CD4-positive, CD25-positive, alpha-beta regulatory T cell (primary cell): ENCODE results near the gene SRGAP2C. TPM values are rescaled to one million over a fixed set of nuclear protein-coding genes. Genes with fewer than 3 reads are reported as not detected.
"Not testable (repeated sequence)": the region's sequence is repeated elsewhere in the genome, so short reads cannot be mapped to it uniquely, and the experiment has no call there.

ENCODE experiments used
- ATAC-seq, 2 donors: fragments of 150-1000 bp; cut with Tn5 transposase; one replicate each; pipeline ENCODE4 v1.10.0; 2021; ENCODE audit warnings: low read depth in 2 of 2, moderate number of reproducible peaks in 2 of 2, moderate library complexity in 1 of 2
- DNase-seq, 3 donors: peaks; one replicate each; pipeline versions ENCODE4 v3.0.0 to v3.0.0-alpha.2; 2012 to 2022; ENCODE audit warnings: mixed read lengths in 1 of 3
- H3K27ac ChIP-seq: one replicate; pipeline ENCODE4 v1.7.0; 2013; ENCODE audit warnings: mild to moderate bottlenecking, low read length; ENCODE audit not compliant: insufficient read depth, poor library complexity, severe bottlenecking
- H3K27me3 ChIP-seq: one replicate; pipeline ENCODE4 v1.7.0; 2013; ENCODE audit warnings: low read length; ENCODE audit not compliant: control insufficient read depth, insufficient read depth
- H3K36me3 ChIP-seq: one replicate; pipeline ENCODE4 v1.7.0; 2013; ENCODE audit warnings: mild to moderate bottlenecking, low read length, moderate library complexity; ENCODE audit not compliant: control insufficient read depth, insufficient read depth
- H3K4me1 ChIP-seq: 2 replicates; pipeline ENCODE4 v1.7.0; 2013; ENCODE audit warnings: mild to moderate bottlenecking, low read length; ENCODE audit not compliant: insufficient read depth, control insufficient read depth, poor library complexity, severe bottlenecking
- H3K4me3 ChIP-seq: one replicate; pipeline ENCODE4 v1.7.0; 2013; ENCODE audit warnings: low read depth, mild to moderate bottlenecking, low read length, moderate library complexity
- H3K9me3 ChIP-seq, 2 experiments: 1 replicate in 1 of 2; 2 replicates in 1 of 2; pipeline ENCODE4 v1.7.0; 2013; ENCODE audit warnings: low read length in 2 of 2, mild to moderate bottlenecking in 1 of 2, moderate library complexity in 1 of 2; ENCODE audit not compliant: control insufficient read depth in 2 of 2
- H3K27ac Mint-ChIP-seq, 3 donors: one replicate each; pipeline ENCODE4 v1.8.0; 2020 to 2022; ENCODE audit warnings: mild to moderate bottlenecking in 3 of 3, mixed read lengths in 3 of 3, moderate library complexity in 2 of 3
- H3K27me3 Mint-ChIP-seq: one replicate; pipeline ENCODE4 v1.8.0; 2022; ENCODE audit warnings: mild to moderate bottlenecking, mixed read lengths
- H3K36me3 Mint-ChIP-seq: one replicate; pipeline ENCODE4 v1.8.0; 2020; ENCODE audit warnings: mixed read lengths
- H3K4me1 Mint-ChIP-seq, 4 donors: one replicate each; pipeline ENCODE4 v1.8.0; 2020 to 2022; ENCODE audit warnings: mixed read lengths in 4 of 4, mild to moderate bottlenecking in 1 of 4
- H3K4me3 Mint-ChIP-seq, 4 donors: one replicate each; pipeline ENCODE4 v1.8.0; 2020 to 2022; ENCODE audit warnings: mild to moderate bottlenecking in 4 of 4, mixed read lengths in 4 of 4, moderate library complexity in 3 of 4
- H3K9me3 Mint-ChIP-seq, 7 donors: one replicate each; pipeline ENCODE4 v1.8.0; 2020 to 2022; ENCODE audit warnings: mixed read lengths in 7 of 7, mild to moderate bottlenecking in 3 of 7, moderate library complexity in 2 of 7
- polyA plus RNA-seq, 4 donors: library from polyadenylated mRNA; unstranded; fragments of 300-500 nt; fragmentation: Illumina TruSeq; gene quantifications; one replicate each; pipeline ENCODE4 v1.2.3, GENCODE V29; 2021
- total RNA-seq: library from RNA; stranded (reverse); gene quantifications from one replicate; pipeline ENCODE4 v1.2.3, GENCODE V29; 2022

SRGAP2C gene
- 31.7 TPM for total RNA-seq
- polyA plus RNA-seq: 1 to 10 TPM; 2.5 to 4.5 (median 3.7) TPM

DNA sequence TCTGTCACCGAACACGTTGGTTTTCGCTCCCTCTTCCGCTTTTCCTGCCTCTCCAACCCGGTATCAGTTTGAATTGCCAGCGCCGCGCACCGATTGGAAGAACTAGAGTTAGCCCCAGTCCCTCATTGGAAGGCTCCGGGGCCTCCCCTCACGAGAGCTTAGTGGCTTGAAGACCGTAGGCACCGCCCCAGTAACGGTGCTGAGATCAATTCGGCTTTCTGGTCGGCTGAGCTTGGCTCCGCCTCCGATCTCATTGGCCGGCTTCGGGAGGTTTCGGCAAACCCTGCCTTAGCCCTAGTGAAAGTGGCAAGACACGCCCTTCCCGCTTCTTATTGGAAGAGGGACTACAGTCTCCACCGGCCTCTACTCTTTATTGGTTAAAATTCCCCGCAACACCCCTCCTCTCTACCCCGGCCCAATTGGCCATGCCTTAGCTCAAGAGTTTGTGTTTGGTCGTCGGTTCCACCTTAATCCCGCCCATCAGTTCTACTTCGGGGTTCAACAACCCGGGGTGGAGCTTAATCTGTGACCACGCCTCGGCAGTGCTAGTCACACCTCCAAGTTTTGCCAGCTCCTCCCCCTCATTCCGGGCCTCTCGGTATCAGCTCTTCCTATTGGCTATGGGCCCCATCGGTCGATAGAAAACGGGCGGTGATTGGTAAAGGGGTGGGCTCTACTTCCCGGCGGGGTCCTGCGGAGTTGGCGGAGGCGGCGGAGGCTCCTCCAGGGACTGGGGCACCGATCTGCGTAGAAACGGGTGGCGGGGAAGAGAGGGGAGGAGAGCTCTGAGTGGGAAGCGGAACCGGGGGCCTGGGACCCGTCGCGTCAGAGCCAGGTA is at the start of gene SRGAP2C, which contains the start of gene FAM72B:
Gene SRGAP2C (plus strand): TSS at position 686 of the 838 bp plus-strand sequence. CDS start 2,472 bp downstream, outside the sequence.
Gene FAM72B (minus strand): TSS at position 51 of the 838 bp plus-strand sequence. CDS start 851 bp downstream, outside the sequence.
- not testable (repeated sequence) for H3K9me3 Mint-ChIP-seq, H3K4me1 ChIP-seq, H3K4me3 ChIP-seq, H3K4me1 Mint-ChIP-seq, H3K9me3 ChIP-seq, H3K27me3 Mint-ChIP-seq, H3K36me3 Mint-ChIP-seq, H3K27me3 ChIP-seq, H3K36me3 ChIP-seq
- ATAC-seq (peak; percentile 85 to 87), DNase-seq (peak; percentile 90 to 98 (median 96))
- peak within 1 kb of the TSS in 2 of 3 donors; percentile 89 to 96 for H3K27ac Mint-ChIP-seq
- H3K27ac ChIP-seq: peak within 1 kb of the TSS; percentile 14
- H3K4me3 Mint-ChIP-seq: peak within 1 kb of the TSS; percentile 90 to 99 (median 97)

DNA sequence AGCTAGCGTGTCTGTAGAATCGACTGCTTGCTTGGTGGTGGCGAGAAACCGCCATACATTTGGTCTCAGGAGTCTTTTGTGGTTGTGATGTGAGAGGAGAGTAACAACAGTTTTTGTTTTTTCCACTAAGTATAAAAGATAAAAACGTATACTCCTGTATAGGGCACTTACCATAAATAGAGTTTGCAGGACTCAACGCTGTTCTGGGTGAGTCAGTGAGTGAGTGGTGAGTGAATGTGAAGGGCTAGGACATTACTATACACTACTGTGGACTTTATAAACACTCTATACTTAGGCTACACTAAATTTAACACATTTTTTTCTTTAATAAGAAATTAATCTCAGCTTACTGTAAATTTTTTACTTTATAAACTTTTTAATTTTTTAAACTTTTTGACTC is 44.4 kb upstream of the SRGAP2C start:
- H3K27ac ChIP-seq, ATAC-seq, H3K27me3 ChIP-seq, H3K4me3 ChIP-seq, H3K4me1 ChIP-seq, H3K9me3 Mint-ChIP-seq, DNase-seq, H3K36me3 Mint-ChIP-seq, H3K9me3 ChIP-seq, H3K4me3 Mint-ChIP-seq, H3K27ac Mint-ChIP-seq, H3K27me3 Mint-ChIP-seq, H3K4me1 Mint-ChIP-seq, H3K36me3 ChIP-seq: not testable (repeated sequence)

DNA sequence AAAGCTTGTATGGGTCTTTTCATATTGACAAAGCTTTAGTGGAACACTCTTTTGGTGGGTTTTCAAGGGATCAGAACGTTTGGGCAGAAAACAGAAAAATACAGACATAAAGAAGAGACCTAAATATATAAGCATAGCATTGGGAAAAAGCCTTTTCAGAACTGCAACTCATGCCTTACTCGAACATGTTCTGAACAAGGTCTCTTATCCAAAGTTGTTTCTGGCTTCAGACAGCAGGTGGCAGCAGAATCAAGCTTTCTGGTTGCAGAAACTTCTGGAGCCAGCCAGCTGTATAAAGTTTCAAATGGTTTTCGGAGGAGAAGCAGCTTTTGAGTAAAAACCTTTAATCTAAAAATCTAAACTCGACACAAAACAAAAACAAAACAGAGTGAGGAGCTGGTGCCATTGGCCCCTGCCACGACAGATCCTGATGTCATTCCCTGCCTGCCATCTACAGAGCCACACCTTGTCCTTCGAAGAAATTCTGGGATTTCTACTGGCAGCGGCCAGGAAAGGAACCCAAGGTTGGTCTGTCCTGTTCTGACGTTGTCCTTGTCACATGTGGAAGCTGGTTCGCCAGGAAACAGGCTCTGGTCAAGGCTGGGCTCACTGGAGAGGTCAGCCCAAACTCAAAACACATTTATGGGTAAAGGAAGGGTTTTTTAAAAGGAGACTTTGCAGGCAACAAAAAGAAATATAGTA is 36.1 kb upstream of the SRGAP2C start:
- H3K4me1 ChIP-seq, H3K27ac ChIP-seq, H3K4me3 ChIP-seq, H3K27me3 Mint-ChIP-seq, H3K27ac Mint-ChIP-seq, H3K36me3 Mint-ChIP-seq, H3K9me3 Mint-ChIP-seq, H3K36me3 ChIP-seq, H3K27me3 ChIP-seq, H3K4me1 Mint-ChIP-seq, H3K9me3 ChIP-seq, H3K4me3 Mint-ChIP-seq: not testable (repeated sequence)
- peak in 1 of 3 donors; percentile 2 for DNase-seq
- peak in 1 of 2 donors; percentile 37 for ATAC-seq

DNA sequence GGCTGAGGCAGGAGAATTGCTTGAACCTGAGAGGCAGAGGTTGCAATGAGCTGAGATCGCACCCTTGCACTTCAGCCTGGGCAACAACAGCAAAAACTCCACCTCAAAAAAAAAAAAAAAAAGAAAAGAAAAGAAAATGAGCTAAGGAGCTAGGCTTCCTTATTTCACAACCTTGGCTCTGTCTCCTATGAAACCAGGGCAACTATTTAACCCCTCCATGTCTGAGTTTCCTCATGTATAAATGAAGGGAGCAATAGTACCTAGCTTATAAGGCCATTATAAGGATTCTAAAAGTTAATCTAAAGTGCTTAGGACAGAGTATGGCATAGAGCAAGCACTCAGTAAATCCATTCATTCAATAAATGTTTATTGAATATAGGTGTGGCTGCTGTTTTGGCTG is 33.5 kb upstream of the SRGAP2C start:
- DNase-seq, H3K4me1 Mint-ChIP-seq, H3K9me3 ChIP-seq, H3K4me3 Mint-ChIP-seq, H3K9me3 Mint-ChIP-seq, H3K27me3 Mint-ChIP-seq, H3K27ac Mint-ChIP-seq, H3K27me3 ChIP-seq, H3K4me3 ChIP-seq, H3K36me3 ChIP-seq, H3K27ac ChIP-seq, H3K36me3 Mint-ChIP-seq, ATAC-seq, H3K4me1 ChIP-seq: not testable (repeated sequence)

DNA sequence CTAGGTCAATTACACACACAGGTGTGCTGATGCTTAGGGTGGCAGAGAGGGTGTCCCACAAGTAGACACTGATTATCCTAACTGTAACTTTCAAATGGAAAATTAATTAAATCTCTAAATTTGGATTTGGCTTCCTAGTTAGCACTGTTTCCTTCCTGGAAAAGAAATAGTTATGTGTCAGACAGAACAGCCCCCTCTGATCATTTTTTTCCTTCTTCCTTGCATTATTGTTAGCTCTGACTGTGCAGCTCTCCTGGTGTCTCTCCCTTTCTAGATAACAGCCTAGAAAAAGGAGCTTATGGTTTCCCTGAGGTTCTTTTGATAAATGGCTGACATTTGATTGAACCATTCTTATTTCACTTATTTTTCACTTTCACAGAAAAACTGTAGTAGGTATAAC is 32.0 kb upstream of the SRGAP2C start:
- ATAC-seq, DNase-seq, H3K27me3 ChIP-seq, H3K27ac ChIP-seq, H3K9me3 ChIP-seq, H3K27me3 Mint-ChIP-seq, H3K4me1 ChIP-seq, H3K36me3 ChIP-seq, H3K27ac Mint-ChIP-seq, H3K4me3 ChIP-seq, H3K36me3 Mint-ChIP-seq, H3K4me3 Mint-ChIP-seq, H3K9me3 Mint-ChIP-seq, H3K4me1 Mint-ChIP-seq: not testable (repeated sequence)

DNA sequence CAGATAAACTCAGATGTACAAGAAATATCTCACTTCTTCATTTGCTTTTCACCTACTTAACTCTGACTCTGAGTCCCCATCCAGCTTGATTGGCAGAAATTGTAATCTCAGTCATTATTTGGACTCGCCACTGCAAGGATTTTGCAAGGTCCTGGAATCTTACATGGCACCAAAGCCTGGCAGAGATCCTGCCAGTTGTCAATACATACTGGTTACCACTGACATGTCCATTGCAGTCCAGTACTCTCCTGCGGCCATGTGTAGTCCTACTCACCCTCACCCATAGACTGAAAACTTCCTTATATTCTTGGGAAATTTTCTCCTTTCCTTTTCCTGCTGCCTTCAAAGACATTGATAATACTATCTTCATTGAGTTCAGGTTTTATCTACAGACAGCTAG is 30.0 kb upstream of the SRGAP2C start:
- H3K9me3 ChIP-seq, H3K27me3 Mint-ChIP-seq, H3K36me3 Mint-ChIP-seq, DNase-seq, H3K9me3 Mint-ChIP-seq, H3K36me3 ChIP-seq, H3K4me3 ChIP-seq, H3K27ac ChIP-seq, H3K4me3 Mint-ChIP-seq, H3K4me1 Mint-ChIP-seq, H3K4me1 ChIP-seq, H3K27me3 ChIP-seq, H3K27ac Mint-ChIP-seq, ATAC-seq: not testable (repeated sequence)

DNA sequence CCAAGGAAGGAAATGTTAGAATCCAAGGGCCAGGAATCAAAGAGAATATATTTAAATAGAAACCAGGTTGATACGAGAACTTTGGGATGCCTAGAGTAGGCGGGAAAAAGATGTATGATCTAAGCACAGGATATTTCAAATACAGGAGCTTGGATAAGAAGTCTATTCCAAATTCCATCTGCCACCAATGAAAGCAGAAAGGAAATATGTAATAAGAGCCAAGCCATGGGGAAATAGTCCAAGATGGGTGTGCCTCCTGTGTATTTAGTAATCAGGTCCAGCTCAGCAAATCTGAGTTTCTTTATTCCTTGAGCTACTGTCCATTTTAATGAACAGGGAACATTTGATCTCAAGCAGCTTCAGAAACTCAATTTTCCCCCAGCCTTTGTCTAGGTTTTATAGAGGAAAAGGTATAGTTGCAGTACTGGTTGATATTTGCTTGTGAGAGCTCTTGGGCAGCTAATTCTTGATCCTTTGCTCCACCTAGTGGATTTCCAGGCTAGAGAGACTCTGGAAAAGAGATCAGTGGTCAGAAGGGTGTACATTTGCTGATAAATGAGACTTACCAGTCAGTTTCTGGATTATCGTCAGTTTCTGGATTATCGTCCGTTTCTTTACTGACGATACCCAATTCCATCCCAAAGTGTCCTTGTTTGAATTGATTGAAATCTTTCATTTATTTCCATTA is 29.0 kb upstream of the SRGAP2C start:
- not testable (repeated sequence) for H3K4me3 Mint-ChIP-seq, H3K4me1 Mint-ChIP-seq, H3K9me3 ChIP-seq, H3K27me3 ChIP-seq, ATAC-seq, H3K27ac Mint-ChIP-seq, H3K27ac ChIP-seq, H3K4me3 ChIP-seq, DNase-seq, H3K27me3 Mint-ChIP-seq, H3K36me3 Mint-ChIP-seq, H3K4me1 ChIP-seq, H3K36me3 ChIP-seq, H3K9me3 Mint-ChIP-seq
